ENCODE data around the gene WSCD1. TPM values are rescaled to one million over a fixed set of nuclear protein-coding genes. Genes with fewer than 3 reads are reported as not detected.

WSCD1 gene
- total RNA-seq, 2 experiments from 2014 or later: 0.86 to 1.0 TPM

GRCh38 chr17:6135236-6135635 lies 65.1 kb downstream of the WSCD1 start:
- Mint-ChIP-seq H3K9me3 (no peaks in the 10 kb centered on the region), H3K27me3 (ENCODE audit: low read depth) (peaks cover 19% of the 10 kb centered on the region), H3K4me1 (ENCODE audit: low read depth) (no peaks in the 10 kb centered on the region), H3K27ac (no peak overlapping the region), H3K36me3 (ENCODE audit: low read depth) (no peaks in the 10 kb centered on the region), H3K4me3 (no peak overlapping the region)
- no peak for DNase-seq
- intact Hi-C loops (cut with micrococcal nuclease): no loop called here
- CTCF ChIA-PET: no interaction called here

- Mint-ChIP-seq H3K36me3 (ENCODE audit: low read depth) (no peaks in the 10 kb centered on the region), H3K27ac (no peak overlapping the region), H3K4me1 (ENCODE audit: low read depth) (no peaks in the 10 kb centered on the region), H3K4me3 (no peak overlapping the region), H3K9me3 (no peaks in the 10 kb centered on the region), H3K27me3 (ENCODE audit: low read depth) (peaks cover 19% of the 10 kb centered on the region)
- CTCF ChIA-PET: no interaction called here
- intact Hi-C loops (cut with micrococcal nuclease): no loop called here
- DNase-seq: no peak
These were observed 65.8 kb downstream of the WSCD1 start for GRCh38 chr17:6135996-6136395.

GRCh38 chr17:6137716-6138502 lies 67.7 kb downstream of the WSCD1 start:
- no peaks in the 10 kb centered on the region for H3K9me3 Mint-ChIP-seq
- H3K4me1 Mint-ChIP-seq (ENCODE audit: low read depth): no peaks in the 10 kb centered on the region
- H3K27me3 Mint-ChIP-seq (ENCODE audit: low read depth): peaks cover 19% of the 10 kb centered on the region
- no peak for DNase-seq
- no peak overlapping the region for H3K27ac Mint-ChIP-seq
- CTCF ChIA-PET: no interaction called here
- no peaks in the 10 kb centered on the region for H3K36me3 Mint-ChIP-seq (ENCODE audit: low read depth)
- intact Hi-C loops (cut with micrococcal nuclease): no loop called here
- no peak overlapping the region for H3K4me3 Mint-ChIP-seq

GRCh38 chr17:6138761-6139446 lies 68.7 kb downstream of the WSCD1 start:
- no peaks in the 10 kb centered on the region for H3K9me3 Mint-ChIP-seq
- no peaks in the 10 kb centered on the region for H3K36me3 Mint-ChIP-seq (ENCODE audit: low read depth)
- intact Hi-C loops (cut with micrococcal nuclease): no loop called here
- DNase-seq: no peak
- H3K4me3 Mint-ChIP-seq: no peak overlapping the region
- CTCF ChIA-PET: no interaction called here
- H3K4me1 Mint-ChIP-seq (ENCODE audit: low read depth): no peaks in the 10 kb centered on the region
- peaks cover 19% of the 10 kb centered on the region for H3K27me3 Mint-ChIP-seq (ENCODE audit: low read depth)
- no peak overlapping the region for H3K27ac Mint-ChIP-seq

GRCh38 chr17:6139447-6139832 lies 69.3 kb downstream of the WSCD1 start:
- no peaks in the 10 kb centered on the region for H3K36me3 Mint-ChIP-seq (ENCODE audit: low read depth)
- intact Hi-C loops (cut with micrococcal nuclease): no loop called here
- CTCF ChIA-PET: no interaction called here
- no peak overlapping the region for H3K4me3 Mint-ChIP-seq
- no peak for DNase-seq
- H3K9me3 Mint-ChIP-seq: no peaks in the 10 kb centered on the region
- H3K27me3 Mint-ChIP-seq (ENCODE audit: low read depth): peaks cover 19% of the 10 kb centered on the region
- no peaks in the 10 kb centered on the region for H3K4me1 Mint-ChIP-seq (ENCODE audit: low read depth)
- no peak overlapping the region for H3K27ac Mint-ChIP-seq

- no peak for DNase-seq
- intact Hi-C loops (cut with micrococcal nuclease): no loop called here
- Mint-ChIP-seq H3K4me1 (ENCODE audit: low read depth) (no peaks in the 10 kb centered on the region), H3K27ac (no peak overlapping the region), H3K4me3 (no peak overlapping the region), H3K36me3 (ENCODE audit: low read depth) (no peaks in the 10 kb centered on the region), H3K9me3 (no peaks in the 10 kb centered on the region), H3K27me3 (ENCODE audit: low read depth) (peaks cover 14% of the 10 kb centered on the region)
- CTCF ChIA-PET: interaction anchor here (0.6 kb wide), 1 partner anchor 79 kb away, joined by 3 read pairs; no protein-coding TSS in a partner anchor
These were observed 70.0 kb downstream of the WSCD1 start for GRCh38 chr17:6140188-6140587.

GRCh38 chr17:6140728-6141330 lies 70.7 kb downstream of the WSCD1 start:
- CTCF ChIA-PET: interaction anchor here (0.6 kb wide), 1 partner anchor 521 kb away, joined by 3 read pairs; no protein-coding TSS in a partner anchor
- no peak overlapping the region for H3K4me3 Mint-ChIP-seq
- no peak for DNase-seq
- H3K36me3 Mint-ChIP-seq (ENCODE audit: low read depth): no peaks in the 10 kb centered on the region
- H3K27ac Mint-ChIP-seq: no peak overlapping the region
- intact Hi-C loops (cut with micrococcal nuclease): no loop called here
- peaks cover 14% of the 10 kb centered on the region for H3K27me3 Mint-ChIP-seq (ENCODE audit: low read depth)
- no peaks in the 10 kb centered on the region for H3K9me3 Mint-ChIP-seq
- no peaks in the 10 kb centered on the region for H3K4me1 Mint-ChIP-seq (ENCODE audit: low read depth)

- Mint-ChIP-seq H3K4me1 (ENCODE audit: low read depth) (no peaks in the 10 kb centered on the region), H3K27ac (no peak overlapping the region), H3K27me3 (ENCODE audit: low read depth) (peaks cover 7% of the 10 kb centered on the region), H3K36me3 (ENCODE audit: low read depth) (no peaks in the 10 kb centered on the region), H3K9me3 (no peaks in the 10 kb centered on the region), H3K4me3 (no peak overlapping the region)
- CTCF ChIA-PET: no interaction called here
- intact Hi-C loops (cut with micrococcal nuclease): no loop called here
- DNase-seq: no peak
These were observed 72.5 kb downstream of the WSCD1 start for GRCh38 chr17:6142701-6143100.

GRCh38 chr17:6145946-6146345 lies 75.8 kb downstream of the WSCD1 start:
- CTCF ChIA-PET: no interaction called here
- H3K27ac Mint-ChIP-seq: no peak overlapping the region

GRCh38 chr17:6147042-6147441 lies 76.9 kb downstream of the WSCD1 start:
- no peaks in the 10 kb centered on the region for H3K4me1 Mint-ChIP-seq (ENCODE audit: low read depth)

More at GRCh38 chr17:6145946-6146345, 75.8 kb downstream of the WSCD1 start:
- no peaks in the 10 kb centered on the region for H3K4me1 Mint-ChIP-seq (ENCODE audit: low read depth)
- no peaks in the 10 kb centered on the region for H3K9me3 Mint-ChIP-seq
- intact Hi-C loops (cut with micrococcal nuclease): no loop called here
- no peak overlapping the region for H3K4me3 Mint-ChIP-seq
- no peak for DNase-seq
- peaks cover 15% of the 10 kb centered on the region for H3K27me3 Mint-ChIP-seq (ENCODE audit: low read depth)
- H3K36me3 Mint-ChIP-seq (ENCODE audit: low read depth): no peaks in the 10 kb centered on the region

GRCh38 chr17:6153375-6153774 lies 83.2 kb downstream of the WSCD1 start:
- Mint-ChIP-seq H3K27me3 (ENCODE audit: low read depth) (peaks cover 17% of the 10 kb centered on the region), H3K27ac (no peak overlapping the region), H3K4me1 (ENCODE audit: low read depth) (no peaks in the 10 kb centered on the region), H3K4me3 (no peak overlapping the region), H3K36me3 (ENCODE audit: low read depth) (no peaks in the 10 kb centered on the region), H3K9me3 (no peaks in the 10 kb centered on the region)
- CTCF ChIA-PET: no interaction called here
- no peak for DNase-seq
- intact Hi-C loops (cut with micrococcal nuclease): no loop called here

More at GRCh38 chr17:6147042-6147441, 76.9 kb downstream of the WSCD1 start:
- no peak for DNase-seq
- H3K27ac Mint-ChIP-seq: no peak overlapping the region
- no peaks in the 10 kb centered on the region for H3K9me3 Mint-ChIP-seq
- H3K4me3 Mint-ChIP-seq: no peak overlapping the region
- intact Hi-C loops (cut with micrococcal nuclease): no loop called here
- peaks cover 15% of the 10 kb centered on the region for H3K27me3 Mint-ChIP-seq (ENCODE audit: low read depth)
- CTCF ChIA-PET: no interaction called here
- H3K36me3 Mint-ChIP-seq (ENCODE audit: low read depth): no peaks in the 10 kb centered on the region

- Mint-ChIP-seq H3K4me1 (ENCODE audit: low read depth) (no peaks in the 10 kb centered on the region), H3K4me3 (no peak overlapping the region), H3K27ac (no peak overlapping the region), H3K36me3 (ENCODE audit: low read depth) (no peaks in the 10 kb centered on the region), H3K9me3 (no peaks in the 10 kb centered on the region), H3K27me3 (ENCODE audit: low read depth) (peaks cover 4% of the 10 kb centered on the region)
- CTCF ChIA-PET: no interaction called here
- intact Hi-C loops (cut with micrococcal nuclease): no loop called here
- DNase-seq: no peak
These were observed 87.5 kb downstream of the WSCD1 start for GRCh38 chr17:6157716-6158115.

All from activated naive CD4-positive, alpha-beta T cell treated with anti-CD3 and anti-CD28 coated beads for 36 hours (primary cell).